ENCODE data around the gene GANAB. TPM values are rescaled to one million over a fixed set of nuclear protein-coding genes. Genes with fewer than 3 reads are reported as not detected.

The GANAB gene
- polyA plus RNA-seq, 3 donors, result 99.7 to 116 (median 109) TPM

- intact Hi-C loops (cut with micrococcal nuclease), result loop anchor here in 1 of 2 donors (10.0 kb wide), 1 partner anchor 244 kb away; no protein-coding TSS in a partner anchor
- no peak overlapping the region for H3K27ac ChIP-seq (ENCODE audit: low read depth in 1 of 2, low read length in 2 of 2)
- no peak for DNase-seq
- TF ChIP-seq CTCF (IDR thresholded peaks at IDR 0.05), result no peak
- H2AFZ ChIP-seq (ENCODE audit: insufficient read depth, low read depth, low read length, poor library complexity, severe bottlenecking), result no peak overlapping the region
- H3K36me3 ChIP-seq (replicated peaks in 1 of 2; ENCODE audit: control insufficient read depth in 1 of 2, insufficient read depth in 2 of 2, low read length in 2 of 2), result peaks cover 24 to 47% of the 10 kb centered on the region in 2 donors
- no peak overlapping the region for H3K9ac ChIP-seq (ENCODE audit: insufficient read depth, low read length, poor library complexity, severe bottlenecking)
- Mint-ChIP-seq H3K4me1 (peaks cover 41% of the 10 kb centered on the region), H3K9me3 (peaks cover 0 to 2% (median 0%) of the 10 kb centered on the region in 7 donors), H3K27me3 (ENCODE audit: low read depth in 3 of 3) (peaks cover 0 to 2% (median 0%) of the 10 kb centered on the region in 3 donors), H3K36me3 (peaks cover 49 to 55% of the 10 kb centered on the region in 2 donors), H3K4me3 (peak overlapping the region in 1 of 2 donors; percentile 51), H3K27ac (peak overlapping the region in 2 of 7 donors; percentile 67 to 68)
- H3K4me1 ChIP-seq (ENCODE audit: control insufficient read depth in 1 of 2, insufficient read depth in 2 of 2, low read length in 2 of 2), result peaks cover 33 to 41% of the 10 kb centered on the region in 2 donors
- H3K4me3 ChIP-seq (replicated peaks in 1 of 3; ENCODE audit: low read depth in 2 of 3, low read length in 3 of 3), result no peak overlapping the region
- no peaks in the 10 kb centered on the region for H3K9me3 ChIP-seq (replicated peaks in 1 of 2; ENCODE audit: control insufficient read depth in 1 of 2, insufficient read depth in 1 of 2, low read length in 2 of 2)
- peak overlapping the region; percentile 91 for H3K4me2 ChIP-seq (replicated peaks; ENCODE audit: extremely low read depth, low read length, poor library complexity, severe bottlenecking)
- 84% methylated on average over 2 of the region's 6 CpGs for WGBS (ENCODE audit: insufficient coverage)
- no peaks in the 10 kb centered on the region for H4K20me1 ChIP-seq (ENCODE audit: insufficient read depth, low read length)
- no peaks in the 10 kb centered on the region for H3K27me3 ChIP-seq (ENCODE audit: control insufficient read depth in 2 of 2, insufficient read depth in 2 of 2, low read length in 2 of 2)
- peaks cover 16% of the 10 kb centered on the region for H3K79me2 ChIP-seq (ENCODE audit: insufficient read depth, low read length)
Observed at GRCh38 chr11:62610403-62610802, 36.0 kb downstream of the GANAB start.

- peaks cover 16% of the 10 kb centered on the region for H3K79me2 ChIP-seq (ENCODE audit: insufficient read depth, low read length)
- no peak for TF ChIP-seq CTCF (IDR thresholded peaks at IDR 0.05)
Observed at GRCh38 chr11:62608776-62609175, 37.6 kb downstream of the GANAB start.

More at GRCh38 chr11:62608776-62609175, 37.6 kb downstream of the GANAB start:
- Histone ChIP-seq H3K4me3 (replicated peaks in 1 of 3; ENCODE audit: low read depth in 2 of 3, low read length in 3 of 3) (no peak overlapping the region), H3K27ac (ENCODE audit: low read depth in 1 of 2, low read length in 2 of 2) (no peak overlapping the region), H4K20me1 (ENCODE audit: insufficient read depth, low read length) (no peaks in the 10 kb centered on the region), H3K9me3 (replicated peaks in 1 of 2; ENCODE audit: control insufficient read depth in 1 of 2, insufficient read depth in 1 of 2, low read length in 2 of 2) (no peaks in the 10 kb centered on the region), H3K27me3 (ENCODE audit: control insufficient read depth in 2 of 2, insufficient read depth in 2 of 2, low read length in 2 of 2) (no peaks in the 10 kb centered on the region), H2AFZ (ENCODE audit: insufficient read depth, low read depth, low read length, poor library complexity, severe bottlenecking) (no peak overlapping the region), H3K9ac (ENCODE audit: insufficient read depth, low read length, poor library complexity, severe bottlenecking) (no peak overlapping the region), H3K4me1 (ENCODE audit: control insufficient read depth in 1 of 2, insufficient read depth in 2 of 2, low read length in 2 of 2) (peaks cover 33 to 41% of the 10 kb centered on the region in 2 donors), H3K36me3 (replicated peaks in 1 of 2; ENCODE audit: control insufficient read depth in 1 of 2, insufficient read depth in 2 of 2, low read length in 2 of 2) (peaks cover 30 to 60% of the 10 kb centered on the region in 2 donors), H3K4me2 (replicated peaks; ENCODE audit: extremely low read depth, low read length, poor library complexity, severe bottlenecking) (no peak overlapping the region)
- H3K9me3 Mint-ChIP-seq, result peaks cover 0 to 2% (median 0%) of the 10 kb centered on the region in 7 donors
- peaks cover 55 to 64% of the 10 kb centered on the region in 2 donors for H3K36me3 Mint-ChIP-seq
- intact Hi-C loops (cut with micrococcal nuclease), result no loop called here
- 94% methylated on average over 4 of the region's 12 CpGs for WGBS (ENCODE audit: insufficient coverage)
- peak overlapping the region in 4 of 7 donors; percentile 46 to 97 (median 82) for H3K27ac Mint-ChIP-seq
- peaks cover 0 to 2% (median 0%) of the 10 kb centered on the region in 3 donors for H3K27me3 Mint-ChIP-seq (ENCODE audit: low read depth in 3 of 3)
- DNase-seq, result no peak
- peaks cover 38% of the 10 kb centered on the region for H3K4me1 Mint-ChIP-seq
- H3K4me3 Mint-ChIP-seq, result no peak overlapping the region
